Stimulated activated CD8-positive, alpha-beta memory T cell treated with anti-CD3 and anti-CD28 coated beads, Interleukin-15, amount 100 ng/mL, for 24 hours (primary cell): ENCODE measurements around the gene ACP5.
A peak's percentile ranks its signal among the peaks of the same experiment; 100 is the strongest.
"Not testable (repeated sequence)": the region's sequence is repeated elsewhere in the genome, so short reads cannot be mapped to it uniquely, and the experiment has no call there.

Experiments used
- DNase-seq: peaks from one replicate; pipeline ENCODE4 v3.0.0-alpha.2; 2020; ENCODE audit warnings: low read depth

ACP5 gene

GRCh38 chr19:11577451-11578257, at the start of gene ACP5:
Gene ACP5 (minus strand): TSS chr19:11577645. CDS start chr19:11577317, 328 bp downstream.
- no peak for DNase-seq

- DNase-seq, result no peak
Measured at GRCh38 chr19:11626252-11626651, 48.8 kb upstream of the ACP5 start.

GRCh38 chr19:11624069-11624463, 46.6 kb upstream of the ACP5 start:
- DNase-seq, result no peak

- DNase-seq, result not testable (repeated sequence)
Measured at GRCh38 chr19:11622401-11622800, 45.0 kb upstream of the ACP5 start.

GRCh38 chr19:11620553-11620952, 43.1 kb upstream of the ACP5 start:
- no peak for DNase-seq

- DNase-seq, result no peak
Measured at GRCh38 chr19:11617180-11618062, 40.0 kb upstream of the ACP5 start.

GRCh38 chr19:11612816-11613511, 35.5 kb upstream of the ACP5 start:
- DNase-seq, result no peak

- DNase-seq, result no peak
Measured at GRCh38 chr19:11611730-11612129, 34.3 kb upstream of the ACP5 start.

- DNase-seq, result no peak
Measured at GRCh38 chr19:11606484-11606883, 29.0 kb upstream of the ACP5 start.

- not testable (repeated sequence) for DNase-seq
Measured at GRCh38 chr19:11599704-11600103, 22.3 kb upstream of the ACP5 start.

- no peak for DNase-seq
Measured at GRCh38 chr19:11598746-11599145, 21.3 kb upstream of the ACP5 start.

- DNase-seq, result no peak
Measured at GRCh38 chr19:11598103-11598483, 20.6 kb upstream of the ACP5 start.

- peak; percentile 80 for DNase-seq
Measured at GRCh38 chr19:11597202-11598102, 20.0 kb upstream of the ACP5 start, which contains the start of gene ZNF627. Gene ZNF627 (plus strand): TSS chr19:11597483. CDS start chr19:11597628, 145 bp downstream.

GRCh38 chr19:11596156-11596555, 18.7 kb upstream of the ACP5 start:
- DNase-seq, result no peak

GRCh38 chr19:11594084-11594483, 16.6 kb upstream of the ACP5 start:
- no peak for DNase-seq

- DNase-seq, result no peak
Measured at GRCh38 chr19:11587975-11588631, 10.7 kb upstream of the ACP5 start.

- peak; percentile 56 for DNase-seq
Measured at GRCh38 chr19:11587302-11587974, 10.0 kb upstream of the ACP5 start.

- DNase-seq, result no peak
Measured at GRCh38 chr19:11586331-11586730, 8.9 kb upstream of the ACP5 start.

GRCh38 chr19:11581740-11582139, 4.3 kb upstream of the ACP5 start:
- no peak for DNase-seq

GRCh38 chr19:11580116-11580515, 2.7 kb upstream of the ACP5 start:
- DNase-seq, result no peak
